Bronchial epithelial cell (primary cell): ENCODE data around the gene CPLANE1. TPM values are rescaled to one million over a fixed set of nuclear protein-coding genes. Genes with fewer than 3 reads are reported as not detected.
"Not testable (repeated sequence)": the region's sequence is repeated elsewhere in the genome, so short reads cannot be mapped to it uniquely, and the experiment has no call there.

ENCODE experiments used
- DNase-seq: peaks from one replicate; pipeline ENCODE4 v3.0.0-alpha.2; 2010; ENCODE audit warnings: low read depth
- FAIRE-seq: peaks from 2 replicates; lab custom pipeline; 2011; peaks lifted over from hg19 to GRCh38; lab: Jason Lieb, UNC
- H3K27me3 ChIP-seq: 2 replicates; pipeline ENCODE4 v1.5.1; 2011; ENCODE audit warnings: low read length; ENCODE audit not compliant: control insufficient read depth, insufficient read depth
- H3K36me3 ChIP-seq: 2 replicates; pipeline ENCODE4 v1.5.1; 2011; ENCODE audit warnings: low read length; ENCODE audit not compliant: control insufficient read depth, insufficient read depth
- H3K4me3 ChIP-seq: 2 replicates; pipeline ENCODE4 v1.5.1; 2011; ENCODE audit warnings: mild to moderate bottlenecking, low read depth, low read length, control low read depth
- total RNA-seq: library from RNA; depleted of rRNA; stranded (reverse); fragments of >200 nt; gene quantifications from 2 replicates; pipeline ENCODE4 v1.2.1, GENCODE V29; 2014
- TF ChIP-seq, protein P1 (sequence below): IDR thresholded peaks from 2 replicates; pipeline ENCODE4 v1.5.1; 2011; ENCODE audit warnings: mild to moderate bottlenecking, moderate library complexity, low read length, control low read depth, inconsistent platforms; ENCODE audit not compliant: insufficient read depth, severe bottlenecking

CPLANE1 gene
- total RNA-seq, 1 donor from 2014 or later: 8.2 TPM

DNA sequence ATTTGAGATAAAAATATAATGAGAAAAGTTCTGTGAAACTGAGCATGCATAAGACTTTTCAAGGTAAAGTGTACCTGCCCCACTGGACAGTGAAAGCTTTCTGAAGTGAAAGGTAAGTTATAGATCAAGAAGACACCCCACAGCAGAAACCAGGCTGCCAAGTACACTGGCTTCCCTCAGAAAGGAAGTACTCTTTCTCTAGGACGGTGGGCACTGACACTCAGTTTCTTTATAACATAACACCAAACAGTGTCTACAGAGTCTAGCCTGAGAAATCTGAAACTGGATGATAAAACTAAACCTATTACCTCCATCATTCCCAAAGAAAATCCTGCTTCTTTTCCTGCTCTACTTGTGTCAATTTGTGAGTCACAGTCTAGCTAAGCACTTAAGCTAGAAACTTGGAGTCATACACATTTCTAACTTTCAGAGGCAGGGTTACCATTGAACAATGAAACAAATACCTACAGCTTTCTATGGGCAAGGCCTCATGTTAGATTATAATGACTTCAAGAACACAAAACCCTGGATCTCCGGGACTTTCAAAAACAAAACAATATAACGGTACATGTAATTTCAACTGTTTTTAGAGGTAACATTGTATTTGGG, 136.7 kb downstream of the CPLANE1 start:
- no peak for FAIRE-seq
- TF ChIP-seq, protein P1, sequence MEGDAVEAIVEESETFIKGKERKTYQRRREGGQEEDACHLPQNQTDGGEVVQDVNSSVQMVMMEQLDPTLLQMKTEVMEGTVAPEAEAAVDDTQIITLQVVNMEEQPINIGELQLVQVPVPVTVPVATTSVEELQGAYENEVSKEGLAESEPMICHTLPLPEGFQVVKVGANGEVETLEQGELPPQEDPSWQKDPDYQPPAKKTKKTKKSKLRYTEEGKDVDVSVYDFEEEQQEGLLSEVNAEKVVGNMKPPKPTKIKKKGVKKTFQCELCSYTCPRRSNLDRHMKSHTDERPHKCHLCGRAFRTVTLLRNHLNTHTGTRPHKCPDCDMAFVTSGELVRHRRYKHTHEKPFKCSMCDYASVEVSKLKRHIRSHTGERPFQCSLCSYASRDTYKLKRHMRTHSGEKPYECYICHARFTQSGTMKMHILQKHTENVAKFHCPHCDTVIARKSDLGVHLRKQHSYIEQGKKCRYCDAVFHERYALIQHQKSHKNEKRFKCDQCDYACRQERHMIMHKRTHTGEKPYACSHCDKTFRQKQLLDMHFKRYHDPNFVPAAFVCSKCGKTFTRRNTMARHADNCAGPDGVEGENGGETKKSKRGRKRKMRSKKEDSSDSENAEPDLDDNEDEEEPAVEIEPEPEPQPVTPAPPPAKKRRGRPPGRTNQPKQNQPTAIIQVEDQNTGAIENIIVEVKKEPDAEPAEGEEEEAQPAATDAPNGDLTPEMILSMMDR: no peak
- Histone ChIP-seq H3K4me3 (no peak overlapping the region), H3K27me3 (no peaks in the 10 kb centered on the region), H3K36me3 (peaks cover under 1% of the 10 kb centered on the region)
- DNase-seq: peak; percentile 14

DNA sequence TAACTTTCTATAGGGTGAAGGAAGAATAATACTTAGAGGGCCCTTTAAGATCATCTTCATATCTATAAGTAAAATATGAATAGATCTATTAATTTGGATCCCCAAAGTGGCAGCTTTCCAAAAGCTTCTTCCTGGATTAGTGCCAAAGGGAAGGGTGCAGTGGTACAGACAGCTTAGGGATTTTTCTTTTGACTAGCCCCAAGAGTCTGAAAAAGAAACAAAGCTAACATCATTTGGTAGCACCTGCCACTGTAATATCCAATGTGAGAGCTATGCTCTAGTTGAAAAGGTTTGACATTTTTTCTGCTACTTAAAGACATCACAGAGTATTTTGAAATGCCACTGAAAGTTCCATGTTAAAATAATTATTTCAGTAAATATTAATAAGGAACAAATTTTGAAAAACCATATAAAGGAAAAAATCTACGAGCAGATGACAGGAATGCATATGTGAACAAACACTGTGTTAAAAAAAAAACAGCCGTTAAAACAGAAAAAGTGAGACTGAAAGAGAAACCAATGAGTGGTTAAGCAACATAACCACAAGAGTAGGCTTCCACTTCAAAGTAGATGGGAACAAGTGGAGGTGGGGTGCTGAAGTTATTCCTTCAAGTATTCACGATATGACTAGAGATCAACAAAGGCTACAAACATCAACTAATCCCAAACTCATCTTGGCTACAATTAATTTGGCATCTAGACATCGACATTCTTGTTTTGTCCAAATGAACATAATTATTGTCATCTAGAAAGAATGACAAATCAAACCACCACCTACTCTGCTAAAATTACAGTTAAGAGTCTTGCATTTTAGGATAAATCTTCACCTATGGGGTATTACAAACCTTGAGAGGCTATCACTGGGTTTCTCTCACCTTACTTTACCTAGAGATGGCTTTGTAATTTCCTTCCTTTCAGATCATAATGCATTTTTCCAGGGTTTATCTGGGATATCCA, 137.5 kb downstream of the CPLANE1 start:
- FAIRE-seq (no peak), DNase-seq (no peak)
- no peaks in the 10 kb centered on the region for H3K27me3 ChIP-seq
- peaks cover 2% of the 10 kb centered on the region for H3K36me3 ChIP-seq
- TF ChIP-seq, protein P1: no peak
- H3K4me3 ChIP-seq: no peak overlapping the region

DNA sequence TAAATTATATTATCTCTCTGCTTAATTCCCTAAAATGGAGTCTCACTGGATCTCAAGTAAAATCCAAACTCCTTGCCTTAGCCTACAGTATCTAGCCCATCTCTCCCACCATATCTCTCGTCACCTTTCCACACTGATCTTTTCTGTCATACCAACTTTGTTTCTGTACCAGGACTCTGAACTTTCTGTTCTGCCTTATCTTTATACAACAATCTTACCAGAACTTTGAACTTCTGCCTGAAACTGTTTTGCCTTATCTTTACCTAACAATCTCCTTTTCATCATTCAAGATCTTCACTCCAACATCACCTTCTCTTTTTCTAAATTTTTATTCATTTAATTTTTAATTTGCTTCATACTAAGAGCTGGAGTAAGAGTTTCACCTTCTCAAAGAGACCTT, 139.0 kb downstream of the CPLANE1 start:
- Histone ChIP-seq H3K36me3 (peaks cover 2% of the 10 kb centered on the region), H3K27me3 (no peaks in the 10 kb centered on the region), H3K4me3 (no peak overlapping the region)
- TF ChIP-seq, protein P1: no peak
- FAIRE-seq (no peak), DNase-seq (no peak)

DNA sequence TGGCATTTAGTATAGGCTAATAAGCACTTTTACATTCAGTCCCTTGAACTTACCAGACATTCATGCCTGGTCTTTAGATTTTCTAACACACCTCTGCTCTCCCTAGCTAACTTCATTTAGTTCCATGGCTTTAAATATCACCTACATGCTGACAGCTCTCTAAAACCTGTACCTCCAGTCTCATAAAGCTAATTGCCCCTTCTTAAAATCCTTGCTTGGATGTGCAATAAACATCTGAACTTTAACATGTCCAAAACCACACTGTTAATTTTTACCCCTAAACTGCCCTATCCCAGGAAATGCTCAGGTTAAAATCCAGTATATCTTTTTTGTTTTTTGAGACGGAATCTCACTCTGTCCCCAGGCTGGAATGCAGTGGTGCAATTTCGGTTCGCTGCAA, 139.8 kb downstream of the CPLANE1 start:
- FAIRE-seq (no peak), DNase-seq (no peak)
- Histone ChIP-seq H3K27me3 (no peaks in the 10 kb centered on the region), H3K36me3 (peaks cover 2% of the 10 kb centered on the region), H3K4me3 (no peak overlapping the region)
- TF ChIP-seq, protein P1: no peak

DNA sequence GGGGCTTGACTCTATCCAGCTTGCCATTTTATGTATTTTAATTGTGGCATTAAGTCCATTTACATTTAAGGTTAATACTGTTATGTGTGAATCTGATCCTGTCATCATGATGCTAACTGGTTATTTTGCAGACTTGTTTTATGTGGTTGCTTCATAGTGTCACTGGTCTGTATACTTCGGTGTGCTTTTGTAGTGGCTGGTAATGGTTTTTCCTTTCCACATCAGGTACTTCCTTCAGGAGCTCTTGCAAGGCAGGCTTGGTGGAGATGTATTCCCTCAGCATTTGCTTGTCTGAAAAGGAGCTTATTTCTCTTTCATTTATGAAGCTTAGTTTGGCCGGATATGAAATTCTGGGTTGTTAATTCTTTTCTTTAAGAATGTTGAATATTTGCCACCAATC, 145.9 kb downstream of the CPLANE1 start:
- no peaks in the 10 kb centered on the region for H3K27me3 ChIP-seq
- no peak for DNase-seq
- TF ChIP-seq, protein P1: no peak
- no peak for FAIRE-seq
- no peak overlapping the region for H3K4me3 ChIP-seq
- H3K36me3 ChIP-seq: peaks cover 2% of the 10 kb centered on the region

DNA sequence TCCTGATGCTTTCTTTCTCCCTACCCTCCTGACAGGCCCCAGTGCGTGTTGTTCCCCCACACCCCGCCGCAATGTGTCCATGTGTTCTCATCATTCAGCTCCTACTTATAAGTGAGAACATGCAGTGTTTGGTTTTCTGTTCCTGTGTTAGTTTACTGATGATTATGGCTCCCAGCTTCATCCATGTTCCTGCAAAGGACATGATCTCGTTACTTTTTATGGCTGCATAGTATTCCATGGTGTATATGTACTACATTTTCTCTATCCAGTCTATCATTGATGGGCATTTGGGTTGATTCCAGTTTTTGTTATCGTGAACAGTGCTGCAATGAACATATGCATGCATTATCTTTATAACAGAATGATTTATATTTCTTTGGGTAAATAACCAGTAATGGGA, 149.9 kb downstream of the CPLANE1 start:
- not testable (repeated sequence) for DNase-seq, H3K4me3 ChIP-seq, H3K36me3 ChIP-seq, H3K27me3 ChIP-seq, FAIRE-seq

DNA sequence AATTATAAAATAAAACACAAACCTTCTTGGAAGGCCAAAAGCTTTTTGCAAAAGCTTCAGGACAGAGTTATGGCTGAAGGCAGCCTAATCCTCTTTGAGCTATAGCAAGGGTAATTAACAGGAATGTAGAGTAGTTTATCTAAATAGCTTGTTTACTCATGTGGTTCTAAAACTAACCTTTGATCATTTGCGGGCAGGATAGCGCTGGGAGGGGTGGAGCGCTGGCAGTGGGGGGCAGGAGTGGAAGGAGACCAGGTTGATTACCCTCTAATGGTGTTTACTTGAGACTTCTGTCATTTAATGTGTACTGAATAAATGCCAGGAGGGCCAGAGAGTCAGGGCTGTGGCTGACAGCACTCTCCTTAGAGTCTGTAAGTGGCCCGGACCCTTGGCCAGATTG, 155.4 kb downstream of the CPLANE1 start:
- H3K27me3 ChIP-seq, FAIRE-seq, H3K4me3 ChIP-seq, DNase-seq, H3K36me3 ChIP-seq: not testable (repeated sequence)
